ENCODE data around the gene ELAC2. TPM values are rescaled to one million over a fixed set of nuclear protein-coding genes. Genes with fewer than 3 reads are reported as not detected.

The ELAC2 gene
- total and polyA plus RNA-seq, 2 donors (not counting 1 experiment from before 2014, with no cell fraction given): 58.1 to 79.4 TPM

DNA sequence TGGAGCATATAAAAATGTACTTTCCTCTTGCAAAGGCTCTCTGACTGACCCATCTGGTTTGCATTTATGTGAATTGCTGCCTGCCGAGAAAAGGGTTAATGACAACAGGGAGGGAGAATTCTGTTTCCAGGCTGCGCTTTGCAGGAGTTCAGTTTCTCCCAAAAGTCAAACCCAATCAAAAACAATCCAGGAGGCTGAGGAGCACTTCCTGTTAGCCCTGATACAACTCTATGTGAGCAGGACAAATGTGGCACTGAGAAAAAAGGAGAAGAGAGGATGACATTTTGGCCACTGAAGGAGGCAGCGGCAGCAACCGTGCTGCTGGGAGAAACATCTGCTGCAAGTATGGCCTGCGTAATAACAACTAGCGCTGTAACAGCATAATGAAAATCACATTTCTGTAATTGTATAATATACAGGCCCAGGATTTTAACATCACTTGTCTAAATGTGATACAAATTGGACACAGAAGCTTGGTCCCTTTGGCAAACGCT lies 26.8 kb upstream of the ELAC2 start:
- DNase-seq (no peak), ATAC-seq (ENCODE audit: low read depth) (no peak)
- H3K4me2 ChIP-seq (replicated peaks; ENCODE audit: low read depth, low read length, poor library complexity, severe bottlenecking): no peak overlapping the region
- no peaks in the 10 kb centered on the region for H4K20me1 ChIP-seq (ENCODE audit: control insufficient read depth, insufficient read depth, low read length, poor library complexity, severe bottlenecking)
- H3K4me3 ChIP-seq (ENCODE audit: control extremely low read depth in 1 of 5, extremely low read depth in 1 of 5, insufficient read depth in 1 of 5, low read depth in 2 of 5, low read length in 4 of 5): no peak overlapping the region
- H3K27me3 Mint-ChIP-seq: peaks cover 41% of the 10 kb centered on the region
- H3K4me1 ChIP-seq (ENCODE audit: control insufficient read depth in 2 of 2, insufficient read depth in 2 of 2, low read length in 2 of 2): no peaks in the 10 kb centered on the region
- H3K4me1 Mint-ChIP-seq: no peaks in the 10 kb centered on the region
- CTCF ChIA-PET: no interaction called here
- no peaks in the 10 kb centered on the region for H3K9me3 ChIP-seq (ENCODE audit: control extremely low read depth in 1 of 3, control insufficient read depth in 2 of 3, insufficient read depth in 1 of 3, low read length in 2 of 3)
- no peak for TF ChIP-seq EZH2 (IDR thresholded peaks at IDR 0.05; ENCODE audit: borderline replicate concordance, insufficient read depth, low read depth, low read length, poor library complexity, severe bottlenecking)
- TF ChIP-seq, protein P1, sequence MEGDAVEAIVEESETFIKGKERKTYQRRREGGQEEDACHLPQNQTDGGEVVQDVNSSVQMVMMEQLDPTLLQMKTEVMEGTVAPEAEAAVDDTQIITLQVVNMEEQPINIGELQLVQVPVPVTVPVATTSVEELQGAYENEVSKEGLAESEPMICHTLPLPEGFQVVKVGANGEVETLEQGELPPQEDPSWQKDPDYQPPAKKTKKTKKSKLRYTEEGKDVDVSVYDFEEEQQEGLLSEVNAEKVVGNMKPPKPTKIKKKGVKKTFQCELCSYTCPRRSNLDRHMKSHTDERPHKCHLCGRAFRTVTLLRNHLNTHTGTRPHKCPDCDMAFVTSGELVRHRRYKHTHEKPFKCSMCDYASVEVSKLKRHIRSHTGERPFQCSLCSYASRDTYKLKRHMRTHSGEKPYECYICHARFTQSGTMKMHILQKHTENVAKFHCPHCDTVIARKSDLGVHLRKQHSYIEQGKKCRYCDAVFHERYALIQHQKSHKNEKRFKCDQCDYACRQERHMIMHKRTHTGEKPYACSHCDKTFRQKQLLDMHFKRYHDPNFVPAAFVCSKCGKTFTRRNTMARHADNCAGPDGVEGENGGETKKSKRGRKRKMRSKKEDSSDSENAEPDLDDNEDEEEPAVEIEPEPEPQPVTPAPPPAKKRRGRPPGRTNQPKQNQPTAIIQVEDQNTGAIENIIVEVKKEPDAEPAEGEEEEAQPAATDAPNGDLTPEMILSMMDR (IDR thresholded peaks at IDR 0.05): no peak
- peaks cover 0 to 10% (median 0%) of the 10 kb centered on the region in 4 experiments for H3K27me3 ChIP-seq (replicated peaks in 1 of 4; ENCODE audit: control extremely low read depth in 1 of 4, control insufficient read depth in 3 of 4, insufficient read depth in 4 of 4, low read length in 3 of 4)
- no peak overlapping the region for H3K27ac Mint-ChIP-seq
- no peaks in the 10 kb centered on the region for H3K79me2 ChIP-seq (ENCODE audit: control insufficient read depth, insufficient read depth, low read length)
- 100% methylated on average over 1 of the region's 7 CpGs for WGBS (ENCODE audit: insufficient coverage)
- H3K27ac ChIP-seq (ENCODE audit: low read length in 2 of 2): no peak overlapping the region
- H3K36me3 ChIP-seq (replicated peaks in 1 of 2; ENCODE audit: control extremely low read depth in 1 of 2, control insufficient read depth in 1 of 2, extremely low read depth in 1 of 2, insufficient read depth in 2 of 2, low read length in 1 of 2): no peaks in the 10 kb centered on the region
- no peak overlapping the region for H3K4me3 Mint-ChIP-seq
- intact Hi-C loops (cut with micrococcal nuclease): no loop called here
- H3K9me3 Mint-ChIP-seq (ENCODE audit: insufficient read depth): no peaks in the 10 kb centered on the region
- H3K9ac ChIP-seq (ENCODE audit: low read length): no peak overlapping the region
- POLR2A ChIA-PET: no interaction called here
- no peak overlapping the region for H2AFZ ChIP-seq (ENCODE audit: insufficient read depth, low read depth, low read length, poor library complexity, severe bottlenecking)

DNA sequence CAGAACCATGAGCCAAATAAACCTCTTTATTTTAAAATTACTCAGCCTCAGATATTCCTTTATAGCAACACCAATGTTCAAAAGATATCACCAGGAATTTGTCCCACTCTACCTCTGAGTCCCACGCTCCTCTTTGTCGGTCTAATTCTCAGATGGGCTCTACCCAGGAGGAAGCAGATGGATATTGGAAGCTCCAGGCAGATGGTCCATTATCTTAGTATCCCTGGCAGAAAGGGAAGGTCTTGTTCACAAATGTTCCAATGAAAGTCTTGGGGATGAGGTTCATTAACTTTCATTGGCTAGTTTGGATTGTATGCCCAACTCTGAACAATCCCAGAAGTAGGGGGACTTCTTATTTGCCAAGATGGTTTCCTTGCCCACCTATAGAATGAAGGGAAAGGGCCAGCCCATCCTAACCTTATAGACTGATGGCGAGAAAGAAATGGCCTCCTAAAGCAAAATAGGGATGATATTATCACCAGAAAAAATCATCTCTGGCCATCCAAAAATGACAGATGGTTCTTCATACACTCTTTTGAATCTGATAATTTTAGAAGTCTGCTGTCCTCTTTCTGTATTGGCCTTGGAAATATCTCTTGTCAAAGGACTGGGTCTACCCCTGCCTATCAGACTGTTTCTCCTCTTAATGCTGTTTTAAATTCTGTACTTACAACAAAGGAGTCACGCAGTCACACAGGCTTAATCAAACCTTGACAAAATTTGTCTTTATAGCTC lies 21.3 kb upstream of the ELAC2 start:
- ChIA-PET POLR2A (no interaction called here), CTCF (interaction anchor here (5.8 kb wide), 1 partner anchor 9 kb away, joined by 50 read pairs; no protein-coding TSS in a partner anchor)
- Histone ChIP-seq H4K20me1 (ENCODE audit: control insufficient read depth, insufficient read depth, low read length, poor library complexity, severe bottlenecking) (no peaks in the 10 kb centered on the region), H3K4me2 (replicated peaks; ENCODE audit: low read depth, low read length, poor library complexity, severe bottlenecking) (no peak overlapping the region), H2AFZ (ENCODE audit: insufficient read depth, low read depth, low read length, poor library complexity, severe bottlenecking) (no peak overlapping the region), H3K79me2 (ENCODE audit: control insufficient read depth, insufficient read depth, low read length) (no peaks in the 10 kb centered on the region), H3K4me3 (ENCODE audit: control extremely low read depth in 1 of 5, extremely low read depth in 1 of 5, insufficient read depth in 1 of 5, low read depth in 2 of 5, low read length in 4 of 5) (no peak overlapping the region), H3K36me3 (replicated peaks in 1 of 2; ENCODE audit: control extremely low read depth in 1 of 2, control insufficient read depth in 1 of 2, extremely low read depth in 1 of 2, insufficient read depth in 2 of 2, low read length in 1 of 2) (no peaks in the 10 kb centered on the region), H3K4me1 (ENCODE audit: control insufficient read depth in 2 of 2, insufficient read depth in 2 of 2, low read length in 2 of 2) (no peaks in the 10 kb centered on the region), H3K27ac (ENCODE audit: low read length in 2 of 2) (no peak overlapping the region), H3K9me3 (ENCODE audit: control extremely low read depth in 1 of 3, control insufficient read depth in 2 of 3, insufficient read depth in 1 of 3, low read length in 2 of 3) (peaks cover 0 to 6% (median 0%) of the 10 kb centered on the region in 3 donors), H3K9ac (ENCODE audit: low read length) (no peak overlapping the region), H3K27me3 (replicated peaks in 1 of 4; ENCODE audit: control extremely low read depth in 1 of 4, control insufficient read depth in 3 of 4, insufficient read depth in 4 of 4, low read length in 3 of 4) (peaks cover 0 to 10% (median 0%) of the 10 kb centered on the region in 4 experiments)
- TF ChIP-seq EZH2 (IDR thresholded peaks at IDR 0.05; ENCODE audit: borderline replicate concordance, insufficient read depth, low read depth, low read length, poor library complexity, severe bottlenecking): no peak
- TF ChIP-seq, protein P1 (IDR thresholded peaks at IDR 0.05): no peak
- Mint-ChIP-seq H3K27me3 (peaks cover 41% of the 10 kb centered on the region), H3K4me3 (no peak overlapping the region), H3K4me1 (no peaks in the 10 kb centered on the region), H3K9me3 (ENCODE audit: insufficient read depth) (no peaks in the 10 kb centered on the region), H3K27ac (no peak overlapping the region)
- ATAC-seq (ENCODE audit: low read depth) (no peak), DNase-seq (no peak)
- no CpG with 5 or more reads among the region's 4 CpGs for WGBS (ENCODE audit: insufficient coverage)
- intact Hi-C loops (cut with micrococcal nuclease): no loop called here

Measured in B cell (primary cell).